Measurements from ENCODE around the gene TIMMDC1. TPM values are rescaled to one million over a fixed set of nuclear protein-coding genes. Genes with fewer than 3 reads are reported as not detected.

The TIMMDC1 gene
- total RNA-seq, 4 donors from 2014 or later, result 34.2 to 78.5 (median 48.6) TPM

GRCh38 chr3:119463171-119464169, 34.9 kb upstream of the TIMMDC1 start, which contains the start of gene TMEM39A:
TMEM39A (minus strand) TSS chr3:119463615; CDS start chr3:119462074, 1,541 bp downstream.
- 5 to 6% methylated on average over 46 to 48 of the region's 51 CpGs for WGBS, 2 donors
- H3K4me3 ChIP-seq (replicated peaks in 1 of 3), result peak within 1 kb of the TSS; percentile 87 to 97 (median 89)
- no peaks in the 10 kb centered on the region for H3K9me3 ChIP-seq
- intact Hi-C loops (cut with DNase I), result loop anchor here (10.0 kb wide), 1 partner anchor 189 kb away; no protein-coding TSS in a partner anchor
- H3K36me3 ChIP-seq, result peaks cover 3 to 9% of the 10 kb centered on the region in 2 donors
- TF ChIP-seq CTCF (IDR thresholded peaks at IDR 0.05) (peak in 2 of 6 experiments; percentile 33), POLR2A (IDR thresholded peaks at IDR 0.05) (peak in 1 of 2 donors; percentile 91)
- peak within 1 kb of the TSS; percentile 83 to 85 (median 85) for H3K27ac ChIP-seq
- H3K4me1 ChIP-seq, result peaks cover 0 to 25% of the 10 kb centered on the region in 2 donors
- no peaks in the 10 kb centered on the region for H3K27me3 ChIP-seq
- DNase-seq, result peak; percentile 100

- peak overlapping the region in 2 of 3 donors; percentile 46 to 51 for H3K27ac ChIP-seq
- H3K4me3 ChIP-seq (replicated peaks in 1 of 3), result no peak overlapping the region
- WGBS, 2 donors, result 90 to 97% methylated on average over 2 of the region's 2 CpGs
- no peak for DNase-seq
- no peaks in the 10 kb centered on the region for H3K9me3 ChIP-seq
- H3K36me3 ChIP-seq, result no peaks in the 10 kb centered on the region
- TF ChIP-seq CTCF (IDR thresholded peaks at IDR 0.05) (no peak), POLR2A (IDR thresholded peaks at IDR 0.05) (no peak)
- peaks cover 8 to 24% of the 10 kb centered on the region in 2 donors for H3K4me1 ChIP-seq
- intact Hi-C loops (cut with DNase I), result loop anchor here (10.0 kb wide), 1 partner anchor 193 kb away; no protein-coding TSS in a partner anchor
- H3K27me3 ChIP-seq, result no peaks in the 10 kb centered on the region
Observed at GRCh38 chr3:119468041-119468440, 30.3 kb upstream of the TIMMDC1 start.

GRCh38 chr3:119469418-119470189, 28.7 kb upstream of the TIMMDC1 start:
- no peak overlapping the region for H3K27ac ChIP-seq
- WGBS, 2 donors, result 12 to 14% methylated on average over 16 of the region's 16 CpGs
- H3K4me3 ChIP-seq (replicated peaks in 1 of 3), result peak overlapping the region; percentile 60 to 97 (median 76)
- intact Hi-C loops (cut with DNase I), result loop anchor here (10.0 kb wide), 1 partner anchor 195 kb away; no protein-coding TSS in a partner anchor
- H3K27me3 ChIP-seq, result no peaks in the 10 kb centered on the region
- TF ChIP-seq POLR2A (IDR thresholded peaks at IDR 0.05), result no peak
- TF ChIP-seq CTCF (IDR thresholded peaks at IDR 0.05), result no peak
- no peak for DNase-seq
- peaks cover 8 to 16% of the 10 kb centered on the region in 2 donors for H3K4me1 ChIP-seq
- no peaks in the 10 kb centered on the region for H3K36me3 ChIP-seq
- no peaks in the 10 kb centered on the region for H3K9me3 ChIP-seq

GRCh38 chr3:119470866-119471265, 27.5 kb upstream of the TIMMDC1 start:
- intact Hi-C loops (cut with DNase I), result no loop called here
- Histone ChIP-seq H3K4me1 (peaks cover 8 to 16% of the 10 kb centered on the region in 2 donors), H3K36me3 (peaks cover 0 to 3% of the 10 kb centered on the region in 2 donors), H3K27ac (no peak overlapping the region), H3K27me3 (no peaks in the 10 kb centered on the region), H3K4me3 (replicated peaks in 1 of 3) (no peak overlapping the region), H3K9me3 (no peaks in the 10 kb centered on the region)
- TF ChIP-seq POLR2A (IDR thresholded peaks at IDR 0.05), result no peak
- TF ChIP-seq CTCF (IDR thresholded peaks at IDR 0.05), result no peak
- WGBS, 2 donors, result 96 to 97% methylated on average over 6 of the region's 6 CpGs
- DNase-seq, result no peak
